ENCODE results near the gene PSMA8. TPM values are rescaled to one million over a fixed set of nuclear protein-coding genes. Genes with fewer than 3 reads are reported as not detected.
A peak's percentile ranks its signal among the peaks of the same experiment; 100 is the strongest.

PSMA8 gene
- total and polyA plus RNA-seq, 7 donors: 0.29 TPM; not detected in 6

DNA sequence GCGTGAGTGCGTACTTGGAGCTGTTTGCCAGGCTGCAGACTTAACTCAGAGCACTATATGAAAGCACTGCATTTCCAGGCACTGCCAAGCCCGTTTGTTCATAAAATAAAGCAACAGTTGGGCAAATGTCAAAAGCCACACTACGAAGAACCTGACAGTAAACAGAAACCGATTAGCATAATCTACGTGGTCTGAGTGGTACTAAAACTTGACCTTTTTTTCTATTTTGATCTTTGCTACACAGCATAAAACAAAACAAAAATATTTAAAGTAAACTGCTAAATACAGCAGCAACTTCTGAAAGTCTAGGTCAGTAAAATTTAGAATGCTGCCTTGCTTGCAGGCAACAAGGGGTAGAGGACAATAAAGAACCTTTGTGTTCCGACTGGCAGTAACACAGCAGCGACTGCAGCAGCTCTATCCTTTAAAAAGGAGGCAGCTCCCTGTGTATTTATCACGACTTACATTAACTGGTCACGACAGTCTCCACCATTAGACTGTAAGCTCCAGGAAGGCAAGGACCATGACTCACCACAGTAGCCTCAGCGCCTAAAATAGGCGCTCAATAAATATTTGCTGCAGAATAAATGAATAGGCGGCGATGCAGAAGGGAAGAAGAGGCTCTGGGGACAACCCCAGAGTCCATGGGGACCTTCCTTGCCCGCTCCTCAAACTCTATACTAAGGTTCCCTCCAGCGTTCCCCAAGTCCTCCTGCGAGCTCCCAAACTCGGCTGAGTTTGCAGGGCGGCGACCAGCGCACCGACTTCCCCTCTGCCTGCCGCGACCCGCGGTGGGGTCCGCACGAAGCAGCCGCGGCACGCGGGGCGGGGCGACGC is 44.2 kb upstream of the PSMA8 start:
- Histone ChIP-seq H3K36me3 (peaks cover 0 to 27% (median 0%) of the 10 kb centered on the region in 4 donors), H3K4me1 (peaks cover 0 to 34% (median 27%) of the 10 kb centered on the region in 4 donors), H3K27ac (peak overlapping the region; percentile 85 to 99 (median 95)), H3K4me3 (peak overlapping the region; percentile 56 to 87 (median 80)), H3K9me3 (no peaks in the 10 kb centered on the region), H3K27me3 (no peaks in the 10 kb centered on the region)
- 1 to 3% methylated on average over 35 of the region's 35 CpGs for WGBS, 2 donors
- intact Hi-C loops (cut with DNase I): loop anchor here (2.0 to 10.0 kb wide), 3 partner anchors 135 to 568 kb away; partner anchors contain the start of gene KCTD1
- DNase-seq: no peak
- TF ChIP-seq POLR2AphosphoS5 (IDR thresholded peaks at IDR 0.05) (peak in 2 of 4 donors; percentile 31 to 33), EP300 (IDR thresholded peaks at IDR 0.05) (no peak), POLR2A (IDR thresholded peaks at IDR 0.05) (no peak)
- TF ChIP-seq, protein P1, sequence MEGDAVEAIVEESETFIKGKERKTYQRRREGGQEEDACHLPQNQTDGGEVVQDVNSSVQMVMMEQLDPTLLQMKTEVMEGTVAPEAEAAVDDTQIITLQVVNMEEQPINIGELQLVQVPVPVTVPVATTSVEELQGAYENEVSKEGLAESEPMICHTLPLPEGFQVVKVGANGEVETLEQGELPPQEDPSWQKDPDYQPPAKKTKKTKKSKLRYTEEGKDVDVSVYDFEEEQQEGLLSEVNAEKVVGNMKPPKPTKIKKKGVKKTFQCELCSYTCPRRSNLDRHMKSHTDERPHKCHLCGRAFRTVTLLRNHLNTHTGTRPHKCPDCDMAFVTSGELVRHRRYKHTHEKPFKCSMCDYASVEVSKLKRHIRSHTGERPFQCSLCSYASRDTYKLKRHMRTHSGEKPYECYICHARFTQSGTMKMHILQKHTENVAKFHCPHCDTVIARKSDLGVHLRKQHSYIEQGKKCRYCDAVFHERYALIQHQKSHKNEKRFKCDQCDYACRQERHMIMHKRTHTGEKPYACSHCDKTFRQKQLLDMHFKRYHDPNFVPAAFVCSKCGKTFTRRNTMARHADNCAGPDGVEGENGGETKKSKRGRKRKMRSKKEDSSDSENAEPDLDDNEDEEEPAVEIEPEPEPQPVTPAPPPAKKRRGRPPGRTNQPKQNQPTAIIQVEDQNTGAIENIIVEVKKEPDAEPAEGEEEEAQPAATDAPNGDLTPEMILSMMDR (IDR thresholded peaks at IDR 0.05): no peak

DNA sequence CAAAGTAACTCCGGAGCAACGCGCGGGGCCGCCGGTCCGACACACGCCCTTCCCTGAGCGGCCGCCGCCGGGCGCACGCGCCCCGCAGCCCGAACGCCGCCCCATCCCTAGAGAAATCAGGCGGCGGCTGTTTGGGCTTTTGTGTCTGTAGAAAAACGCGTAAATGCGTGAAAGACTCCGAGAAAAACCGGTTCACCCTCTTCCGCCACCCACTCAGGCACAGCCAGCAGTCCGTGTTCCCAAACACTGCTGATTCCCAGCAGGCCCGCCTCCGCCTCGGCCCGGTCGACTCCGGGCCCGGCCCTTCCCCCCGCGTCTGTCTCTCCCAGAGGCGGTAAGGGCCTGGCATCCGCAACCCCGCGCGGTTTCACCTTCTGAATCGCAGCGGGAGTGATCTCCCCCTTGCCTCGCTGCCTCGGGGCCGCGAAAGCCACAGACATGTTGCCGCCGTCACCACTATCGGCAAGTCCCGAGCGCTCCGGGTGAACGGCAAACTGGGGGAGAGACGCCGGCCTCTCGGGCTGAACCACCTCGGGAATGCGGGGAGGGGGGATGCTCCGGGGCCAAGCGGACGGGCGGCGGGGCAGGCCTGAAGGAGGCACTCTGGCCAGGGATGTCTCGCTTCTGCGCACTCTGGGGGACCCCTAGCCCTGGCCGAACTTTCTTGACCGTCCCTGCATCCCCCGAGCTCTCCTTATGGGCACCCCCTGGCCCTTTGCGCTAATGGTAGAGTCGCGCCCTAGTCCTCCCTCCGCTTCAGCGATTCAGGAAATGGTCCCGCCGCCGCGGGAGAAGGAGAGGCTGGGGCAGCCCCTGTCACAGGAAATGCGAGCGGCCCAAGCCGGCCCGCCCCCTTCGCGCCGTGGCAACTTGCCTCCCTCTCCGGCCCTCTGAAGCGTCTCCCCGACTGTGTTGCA is 43.3 kb upstream of the PSMA8 start, which contains the start of gene SS18:
Gene SS18 (minus strand): TSS at position 484 of the 917 bp plus-strand sequence. CDS start 44 bp downstream, at position 440.
- Histone ChIP-seq H3K9me3 (no peaks in the 10 kb centered on the region), H3K4me3 (peak within 1 kb of the TSS; percentile 56 to 87 (median 80)), H3K27ac (peak within 1 kb of the TSS; percentile 85 to 99 (median 95)), H3K36me3 (peaks cover 0 to 18% (median 0%) of the 10 kb centered on the region in 4 donors), H3K4me1 (peaks cover 0 to 34% (median 27%) of the 10 kb centered on the region in 4 donors), H3K27me3 (no peaks in the 10 kb centered on the region)
- peak; percentile 96 for DNase-seq
- WGBS, 2 donors: 0 to 1% methylated on average over 89 of the region's 89 CpGs
- TF ChIP-seq POLR2AphosphoS5 (IDR thresholded peaks at IDR 0.05) (peak; percentile 64 to 88 (median 82)), POLR2A (IDR thresholded peaks at IDR 0.05) (peak in 1 of 2 donors; percentile 65), EP300 (IDR thresholded peaks at IDR 0.05) (peak in 1 of 4 donors; percentile 26)
- TF ChIP-seq, protein P1 (IDR thresholded peaks at IDR 0.05): no peak
- intact Hi-C loops (cut with DNase I): loop anchor here (2.0 to 10.0 kb wide), 3 partner anchors 134 to 567 kb away; partner anchors contain the start of gene KCTD1

DNA sequence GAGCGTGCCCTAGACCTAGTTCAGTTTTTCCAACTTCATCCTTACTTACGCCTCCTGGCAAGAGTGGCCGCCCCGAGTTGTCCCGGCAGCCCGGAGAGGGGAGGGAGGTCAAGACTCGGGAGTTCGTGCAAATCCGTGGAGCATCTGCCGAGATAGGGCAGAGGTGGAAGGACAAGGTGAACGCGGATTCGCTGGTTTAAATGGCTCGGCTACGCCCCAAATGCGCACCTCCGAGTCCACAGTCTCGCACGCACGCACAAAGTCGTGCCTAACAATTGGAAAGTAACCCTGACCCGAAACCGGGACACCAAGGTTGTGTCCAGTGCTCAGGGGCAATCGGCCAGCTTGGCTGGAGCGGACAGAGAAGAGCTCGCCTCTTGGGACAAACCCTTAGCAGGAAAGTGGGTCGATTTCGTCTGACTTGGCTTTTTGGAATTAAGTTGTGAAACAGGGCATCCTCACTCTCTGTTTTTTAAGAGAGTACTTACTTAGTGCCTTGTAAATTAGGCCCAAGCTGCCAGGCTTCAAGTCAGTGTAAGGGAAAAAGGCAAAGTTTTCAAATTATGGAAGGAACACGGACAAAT is 42.5 kb upstream of the PSMA8 start:
- H3K9me3 ChIP-seq: no peaks in the 10 kb centered on the region
- peak overlapping the region; percentile 85 to 99 (median 95) for H3K27ac ChIP-seq
- H3K4me3 ChIP-seq: peak overlapping the region; percentile 56 to 87 (median 80)
- TF ChIP-seq EP300 (IDR thresholded peaks at IDR 0.05) (no peak), POLR2A (IDR thresholded peaks at IDR 0.05) (no peak), POLR2AphosphoS5 (IDR thresholded peaks at IDR 0.05) (peak in 1 of 4 donors; percentile 24)
- TF ChIP-seq, protein P1 (IDR thresholded peaks at IDR 0.05): no peak
- no peaks in the 10 kb centered on the region for H3K27me3 ChIP-seq
- peaks cover 0 to 10% (median 0%) of the 10 kb centered on the region in 4 donors for H3K36me3 ChIP-seq
- 2 to 4% methylated on average over 29 of the region's 29 CpGs for WGBS, 2 donors
- H3K4me1 ChIP-seq: peaks cover 0 to 34% (median 27%) of the 10 kb centered on the region in 4 donors
- peak; percentile 88 for DNase-seq
- intact Hi-C loops (cut with DNase I): loop anchor here (2.0 to 10.0 kb wide), 3 partner anchors 134 to 566 kb away; partner anchors contain the start of gene KCTD1

DNA sequence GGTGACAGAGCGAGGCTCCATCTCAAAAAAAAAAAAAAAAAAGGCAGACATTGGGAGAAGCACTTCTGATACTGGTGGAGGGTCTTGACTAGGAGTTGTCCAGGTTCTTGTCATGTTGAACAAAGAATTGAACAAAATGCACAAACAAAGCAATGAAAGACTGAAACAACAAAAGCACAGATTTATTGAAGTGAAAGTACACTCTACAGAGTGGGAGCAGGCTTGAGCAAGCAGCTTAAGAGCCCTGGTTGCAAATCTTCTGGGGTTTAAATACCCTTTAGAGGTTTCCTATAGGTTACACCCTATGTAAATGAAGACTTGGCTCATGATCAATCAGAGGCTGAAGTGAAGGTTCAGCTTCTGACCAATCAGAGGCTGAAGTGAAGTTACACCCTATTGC is 36.8 kb upstream of the PSMA8 start:
- Histone ChIP-seq H3K4me3 (no peak overlapping the region), H3K9me3 (no peaks in the 10 kb centered on the region), H3K27me3 (no peaks in the 10 kb centered on the region), H3K27ac (no peak overlapping the region), H3K36me3 (no peaks in the 10 kb centered on the region), H3K4me1 (peaks cover 0 to under 1% (median 0%) of the 10 kb centered on the region in 4 donors)
- 47 to 100% methylated on average over 1 of the region's 1 CpG for WGBS, 2 donors
- intact Hi-C loops (cut with DNase I): loop anchor here (10.0 kb wide), 1 partner anchor 448 kb away; the partner anchor contains the start of gene KCTD1
- TF ChIP-seq, protein P1 (IDR thresholded peaks at IDR 0.05): no peak
- TF ChIP-seq POLR2A (IDR thresholded peaks at IDR 0.05): no peak
- TF ChIP-seq EP300 (IDR thresholded peaks at IDR 0.05): no peak
- TF ChIP-seq POLR2AphosphoS5 (IDR thresholded peaks at IDR 0.05): no peak
- no peak for DNase-seq

All from sigmoid colon (tissue), 7 donors.